CD1c-positive myeloid dendritic cell (primary cell): ENCODE measurements around the gene MDFIC.
"Not testable (repeated sequence)": the region's sequence is repeated elsewhere in the genome, so short reads cannot be mapped to it uniquely, and the experiment has no call there.

Experiments used
- DNase-seq: peaks from one replicate; pipeline ENCODE4 v3.0.0-alpha.2; 2016; ENCODE audit errors: extremely low spot score

Gene MDFIC

GRCh38 chr7:114922026-114922651 is at the start of gene MDFIC:
MDFIC (plus strand) TSS chr7:114922094; CDS start chr7:114923034, 940 bp downstream.
- peak; percentile 66 for DNase-seq

- DNase-seq: no peak
Measured at GRCh38 chr7:114874170-114874569, 47.7 kb upstream of the MDFIC start.

- DNase-seq: no peak
Measured at GRCh38 chr7:114875186-114875585, 46.7 kb upstream of the MDFIC start.

GRCh38 chr7:114879554-114879953 is 42.3 kb upstream of the MDFIC start:
- DNase-seq: no peak

GRCh38 chr7:114885836-114886235 is 36.1 kb upstream of the MDFIC start:
- DNase-seq: no peak

GRCh38 chr7:114886241-114886640 is 35.7 kb upstream of the MDFIC start:
- no peak for DNase-seq

- not testable (repeated sequence) for DNase-seq
Measured at GRCh38 chr7:114889116-114889515, 32.8 kb upstream of the MDFIC start.

- DNase-seq: peak; percentile 61
Measured at GRCh38 chr7:114889646-114890285, 32.1 kb upstream of the MDFIC start.

- no peak for DNase-seq
Measured at GRCh38 chr7:114890561-114890960, 31.3 kb upstream of the MDFIC start.

- DNase-seq: no peak
Measured at GRCh38 chr7:114900127-114900526, 21.8 kb upstream of the MDFIC start.

GRCh38 chr7:114901771-114902170 is 20.1 kb upstream of the MDFIC start:
- no peak for DNase-seq

GRCh38 chr7:114903131-114903530 is 18.8 kb upstream of the MDFIC start:
- DNase-seq: no peak

- no peak for DNase-seq
Measured at GRCh38 chr7:114910787-114911186, 11.1 kb upstream of the MDFIC start.

- no peak for DNase-seq
Measured at GRCh38 chr7:114911411-114911810, 10.5 kb upstream of the MDFIC start.

GRCh38 chr7:114916261-114916892 is 5.5 kb upstream of the MDFIC start:
- peak; percentile 35 for DNase-seq

GRCh38 chr7:114917211-114917839 is 4.6 kb upstream of the MDFIC start:
- DNase-seq: no peak

GRCh38 chr7:114919587-114919986 is 2.3 kb upstream of the MDFIC start:
- DNase-seq: no peak

- DNase-seq: no peak
Measured at GRCh38 chr7:114921631-114922025, 266 bp upstream of the MDFIC start.

GRCh38 chr7:114922652-114923402 is 933 bp downstream of the MDFIC start:
- peak; percentile 68 for DNase-seq

GRCh38 chr7:114923403-114923713 is 1.5 kb downstream of the MDFIC start:
- DNase-seq: no peak

GRCh38 chr7:114924038-114924712 is 2.3 kb downstream of the MDFIC start:
- DNase-seq: no peak

- DNase-seq: peak; percentile 51
Measured at GRCh38 chr7:114925434-114925833, 3.5 kb downstream of the MDFIC start.
